ENCODE results near the gene IFT88. TPM values are rescaled to one million over a fixed set of nuclear protein-coding genes. Genes with fewer than 3 reads are reported as not detected.

The IFT88 gene
- total RNA-seq, 1 experiment from 2014 or later, result 5.2 TPM

DNA sequence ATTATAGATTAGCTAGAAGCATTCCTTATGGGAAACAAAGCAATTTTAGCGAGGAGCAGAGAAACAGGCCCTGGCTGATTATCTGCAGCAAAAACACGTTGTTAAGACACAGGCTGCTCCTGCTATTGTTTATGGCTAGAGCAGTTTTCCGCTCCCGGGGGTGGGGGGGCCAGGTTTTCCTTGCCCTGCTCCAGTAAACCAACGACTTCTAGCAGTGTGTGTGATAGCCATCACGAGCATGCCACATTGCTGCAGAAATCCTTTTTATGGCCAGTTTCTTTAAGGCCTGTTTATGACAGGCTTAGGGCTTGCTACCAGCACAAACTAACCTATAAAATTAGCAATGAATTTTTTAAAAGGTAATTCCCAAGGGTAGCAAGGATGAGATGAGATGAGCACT is 118.1 kb downstream of the IFT88 start:
- Mint-ChIP-seq H3K4me1 (peaks cover 47 to 52% of the 10 kb centered on the region in 2 experiments), H3K9me3 (no peaks in the 10 kb centered on the region), H3K27ac (no peak overlapping the region; a peak in 1 of 7 replicates), H3K36me3 (ENCODE audit: insufficient read depth in 1 of 3, low read depth in 3 of 3) (no peaks in the 10 kb centered on the region), H3K4me3 (no peak overlapping the region), H3K27me3 (ENCODE audit: low read depth) (no peaks in the 10 kb centered on the region)
- Histone ChIP-seq H3K14ac (ENCODE audit: insufficient read depth, low read length) (no peak overlapping the region), H3K4me2 (ENCODE audit: insufficient read depth, insufficient read length, low read length) (no peak overlapping the region), H2BK5ac (ENCODE audit: insufficient read length, low read length) (no peak overlapping the region), H3K9me3 (ENCODE audit: control insufficient read depth, low read depth, low read length) (no peaks in the 10 kb centered on the region), H3K79me2 (ENCODE audit: insufficient read depth, low read length) (no peaks in the 10 kb centered on the region), H3K18ac (ENCODE audit: insufficient read length, low read depth, low read length) (no peak overlapping the region), H4K20me1 (ENCODE audit: control insufficient read depth, insufficient read depth, insufficient read length) (no peaks in the 10 kb centered on the region), H2BK120ac (ENCODE audit: low read depth, low read length, poor library complexity, severe bottlenecking) (no peak overlapping the region), H3K23me2 (ENCODE audit: insufficient read length, low read depth, low read length, poor library complexity, severe bottlenecking) (no peaks in the 10 kb centered on the region), H4K8ac (replicated peaks; ENCODE audit: insufficient read length, low read depth, low read length) (no peak overlapping the region), H2AFZ (ENCODE audit: low read length) (no peak overlapping the region), H3K79me1 (ENCODE audit: insufficient read depth, low read depth, low read length, poor library complexity, severe bottlenecking) (no peaks in the 10 kb centered on the region), H4K5ac (ENCODE audit: insufficient read length, low read depth, low read length) (no peak overlapping the region), H3T11ph (ENCODE audit: low read length) (no peak overlapping the region), H4K91ac (ENCODE audit: insufficient read length, low read depth, low read length) (no peak overlapping the region), H3K56ac (ENCODE audit: insufficient read length, low read depth, low read length) (no peak overlapping the region), H2BK15ac (ENCODE audit: low read depth, low read length) (no peak overlapping the region), H2BK20ac (ENCODE audit: low read depth, low read length, poor library complexity, severe bottlenecking) (no peak overlapping the region), H2BK12ac (ENCODE audit: insufficient read length, low read depth, low read length) (no peak overlapping the region), H3K4ac (ENCODE audit: low read depth, low read length) (no peak overlapping the region), H2AK5ac (ENCODE audit: insufficient read length, low read length) (no peak overlapping the region), H3K27ac (ENCODE audit: insufficient read length, low read depth, low read length) (no peak overlapping the region), H3K4me1 (ENCODE audit: insufficient read depth, low read length) (no peaks in the 10 kb centered on the region; the same call in 1 of the 2 replicates), H3K27me3 (ENCODE audit: insufficient read depth, low read length) (no peaks in the 10 kb centered on the region), H3K23ac (ENCODE audit: insufficient read length, low read depth, low read length) (no peak overlapping the region), H3K9ac (ENCODE audit: extremely low read depth, insufficient read length, low read length) (no peak overlapping the region)
- DNase-seq, result no peak
- WGBS (ENCODE audit: extremely low coverage, insufficient read length, low lambda C conversion rate), result no CpG with 5 or more reads among the region's 6 CpGs
- TF ChIP-seq CTCF (conservative IDR thresholded peaks at IDR 0.05), result no peak

All from H9 (cell line).